SHP77 (cell line): ENCODE data around the gene IL12RB1.
"Not testable (repeated sequence)": the region's sequence is repeated elsewhere in the genome, so short reads cannot be mapped to it uniquely, and the experiment has no call there.

Experiments
- DNase-seq, 2 experiments: peaks; one replicate each; lab custom pipeline; 2025; lab: John Stamatoyannopoulos, UW

Gene IL12RB1

GRCh38 chr19:18089096-18089541 is 2.4 kb upstream of the IL12RB1 start:
- DNase-seq: not testable (repeated sequence)

- no peak for DNase-seq
Measured at GRCh38 chr19:18085702-18086457, 854 bp downstream of the IL12RB1 start.

GRCh38 chr19:18083929-18084684 is 2.6 kb downstream of the IL12RB1 start:
- no peak for DNase-seq

- DNase-seq: peak; percentile 39 to 60
Measured at GRCh38 chr19:18074192-18074591, 12.5 kb downstream of the IL12RB1 start.

- DNase-seq: no peak
Measured at GRCh38 chr19:18073197-18073596, 13.5 kb downstream of the IL12RB1 start.

GRCh38 chr19:18072335-18072734 is 14.4 kb downstream of the IL12RB1 start:
- DNase-seq: no peak

GRCh38 chr19:18070181-18070580 is 16.6 kb downstream of the IL12RB1 start:
- no peak for DNase-seq

- DNase-seq: no peak
Measured at GRCh38 chr19:18069383-18069782, 17.4 kb downstream of the IL12RB1 start.

GRCh38 chr19:18068395-18068794 is 18.3 kb downstream of the IL12RB1 start:
- no peak for DNase-seq

- no peak for DNase-seq
Measured at GRCh38 chr19:18065173-18065495, 21.6 kb downstream of the IL12RB1 start.

- DNase-seq: no peak
Measured at GRCh38 chr19:18063463-18063862, 23.3 kb downstream of the IL12RB1 start.

GRCh38 chr19:18062028-18062427 is 24.7 kb downstream of the IL12RB1 start:
- DNase-seq: no peak

GRCh38 chr19:18060472-18060871 is 26.3 kb downstream of the IL12RB1 start:
- DNase-seq: no peak

- DNase-seq: no peak
Measured at GRCh38 chr19:18059902-18060301, 26.8 kb downstream of the IL12RB1 start.

GRCh38 chr19:18059297-18059696 is 27.4 kb downstream of the IL12RB1 start:
- no peak for DNase-seq

- DNase-seq: peak; percentile 65 to 79
Measured at GRCh38 chr19:18058208-18059009, 28.3 kb downstream of the IL12RB1 start.

GRCh38 chr19:18057557-18057956 is 29.2 kb downstream of the IL12RB1 start:
- DNase-seq: peak in 1 of 2 experiments; percentile 59

GRCh38 chr19:18055967-18056366 is 30.8 kb downstream of the IL12RB1 start:
- no peak for DNase-seq

GRCh38 chr19:18053576-18054219 is 33.0 kb downstream of the IL12RB1 start:
- DNase-seq: no peak

GRCh38 chr19:18051887-18052286 is 34.8 kb downstream of the IL12RB1 start:
- DNase-seq: no peak

- DNase-seq: peak in 1 of 2 experiments; percentile 40
Measured at GRCh38 chr19:18049385-18049784, 37.3 kb downstream of the IL12RB1 start.
